ENCODE data around the gene APBB2. TPM values are rescaled to one million over a fixed set of nuclear protein-coding genes. Genes with fewer than 3 reads are reported as not detected.

Gene APBB2
- total and polyA plus RNA-seq, 4 donors = 22.7 to 101 (median 64.4) TPM

- no peaks in the 10 kb centered on the region for H3K36me3 ChIP-seq (ENCODE audit: control insufficient read depth in 1 of 2, insufficient read depth in 2 of 2, low read length in 1 of 2)
- H3K27ac ChIP-seq (ENCODE audit: low read depth in 1 of 2, low read length in 2 of 2) = no peak overlapping the region
- H3K4me1 ChIP-seq (ENCODE audit: control insufficient read depth in 1 of 2, insufficient read depth in 2 of 2, low read length in 2 of 2) = no peaks in the 10 kb centered on the region
- no peak for DNase-seq
- intact Hi-C loops (cut with DNase I) = loop anchor here (5.0 to 10.0 kb wide), 2 partner anchors 311 to 464 kb away; no protein-coding TSS in a partner anchor
- 98% methylated on average over 3 of the region's 3 CpGs for WGBS, 2 donors
- H3K27me3 ChIP-seq (ENCODE audit: control insufficient read depth in 1 of 2, insufficient read depth in 2 of 2, low read length in 1 of 2) = no peaks in the 10 kb centered on the region
- no peaks in the 10 kb centered on the region for H3K9me3 ChIP-seq (ENCODE audit: control insufficient read depth, low read length)
- no peak overlapping the region for H3K4me3 ChIP-seq (ENCODE audit: low read length in 2 of 2)
- no peak for ATAC-seq (ENCODE audit: low FRiP score)
Measured at GRCh38 chr4:41218703-41219102, 4.4 kb upstream of the APBB2 start.

GRCh38 chr4:41217374-41217773, 3.0 kb upstream of the APBB2 start:
- no peaks in the 10 kb centered on the region for H3K36me3 ChIP-seq (ENCODE audit: control insufficient read depth in 1 of 2, insufficient read depth in 2 of 2, low read length in 1 of 2)
- H3K4me3 ChIP-seq (ENCODE audit: low read length in 2 of 2) = no peak overlapping the region
- DNase-seq (no peak), ATAC-seq (ENCODE audit: low FRiP score) (no peak)
- intact Hi-C loops (cut with DNase I) = loop anchor here (5.0 to 10.0 kb wide), 2 partner anchors 310 to 463 kb away; no protein-coding TSS in a partner anchor
- H3K27ac ChIP-seq (ENCODE audit: low read depth in 1 of 2, low read length in 2 of 2) = no peak overlapping the region
- no peaks in the 10 kb centered on the region for H3K4me1 ChIP-seq (ENCODE audit: control insufficient read depth in 1 of 2, insufficient read depth in 2 of 2, low read length in 2 of 2)
- H3K9me3 ChIP-seq (ENCODE audit: control insufficient read depth, low read length) = no peaks in the 10 kb centered on the region
- no peaks in the 10 kb centered on the region for H3K27me3 ChIP-seq (ENCODE audit: control insufficient read depth in 1 of 2, insufficient read depth in 2 of 2, low read length in 1 of 2)
- 21 to 53% methylated on average over 2 of the region's 2 CpGs for WGBS, 2 donors

- no peaks in the 10 kb centered on the region for H3K4me1 ChIP-seq (ENCODE audit: control insufficient read depth in 1 of 2, insufficient read depth in 2 of 2, low read length in 2 of 2)
- H3K27ac ChIP-seq (ENCODE audit: low read depth in 1 of 2, low read length in 2 of 2) = peak overlapping the region in 1 of 2 donors; percentile 71
- H3K9me3 ChIP-seq (ENCODE audit: control insufficient read depth, low read length) = no peaks in the 10 kb centered on the region
- no peaks in the 10 kb centered on the region for H3K36me3 ChIP-seq (ENCODE audit: control insufficient read depth in 1 of 2, insufficient read depth in 2 of 2, low read length in 1 of 2)
- no peak for ATAC-seq (ENCODE audit: low FRiP score)
- no peaks in the 10 kb centered on the region for H3K27me3 ChIP-seq (ENCODE audit: control insufficient read depth in 1 of 2, insufficient read depth in 2 of 2, low read length in 1 of 2)
- WGBS, 2 donors = 0 to 2% methylated on average over 2 of the region's 2 CpGs
- intact Hi-C loops (cut with DNase I) = loop anchor here (5.0 to 10.0 kb wide), 2 partner anchors 310 to 462 kb away; no protein-coding TSS in a partner anchor
- no peak for DNase-seq
- no peak overlapping the region for H3K4me3 ChIP-seq (ENCODE audit: low read length in 2 of 2)
Measured at GRCh38 chr4:41217020-41217333, 2.6 kb upstream of the APBB2 start.

GRCh38 chr4:41216294-41217019, 2.1 kb upstream of the APBB2 start:
- Histone ChIP-seq H3K9me3 (ENCODE audit: control insufficient read depth, low read length) (no peaks in the 10 kb centered on the region), H3K27me3 (ENCODE audit: control insufficient read depth in 1 of 2, insufficient read depth in 2 of 2, low read length in 1 of 2) (no peaks in the 10 kb centered on the region), H3K4me1 (ENCODE audit: control insufficient read depth in 1 of 2, insufficient read depth in 2 of 2, low read length in 2 of 2) (no peaks in the 10 kb centered on the region), H3K36me3 (ENCODE audit: control insufficient read depth in 1 of 2, insufficient read depth in 2 of 2, low read length in 1 of 2) (no peaks in the 10 kb centered on the region), H3K27ac (ENCODE audit: low read depth in 1 of 2, low read length in 2 of 2) (peak overlapping the region; percentile 71 to 76), H3K4me3 (ENCODE audit: low read length in 2 of 2) (peak overlapping the region; percentile 29 to 40)
- WGBS, 2 donors = 1% methylated on average over 37 to 59 of the region's 59 CpGs
- ATAC-seq (ENCODE audit: low FRiP score) (peak; percentile 42), DNase-seq (peak; percentile 76 to 88)
- intact Hi-C loops (cut with DNase I) = loop anchor here (5.0 to 10.0 kb wide), 2 partner anchors 309 to 462 kb away; no protein-coding TSS in a partner anchor

GRCh38 chr4:41215969-41216293, 1.6 kb upstream of the APBB2 start:
- no peaks in the 10 kb centered on the region for H3K4me1 ChIP-seq (ENCODE audit: control insufficient read depth in 1 of 2, insufficient read depth in 2 of 2, low read length in 2 of 2)
- WGBS, 2 donors = 21 to 22% methylated on average over 8 of the region's 8 CpGs
- no peak for DNase-seq

GRCh38 chr4:41215155-41215554, 813 bp upstream of the APBB2 start:
- H3K27me3 ChIP-seq (ENCODE audit: control insufficient read depth in 1 of 2, insufficient read depth in 2 of 2, low read length in 1 of 2) = no peaks in the 10 kb centered on the region
- no peak overlapping the region for H3K4me3 ChIP-seq (ENCODE audit: low read length in 2 of 2)
- H3K27ac ChIP-seq (ENCODE audit: low read depth in 1 of 2, low read length in 2 of 2) = no peak overlapping the region
- no peak for ATAC-seq (ENCODE audit: low FRiP score)
- no peaks in the 10 kb centered on the region for H3K36me3 ChIP-seq (ENCODE audit: control insufficient read depth in 1 of 2, insufficient read depth in 2 of 2, low read length in 1 of 2)
- no peaks in the 10 kb centered on the region for H3K9me3 ChIP-seq (ENCODE audit: control insufficient read depth, low read length)
- intact Hi-C loops (cut with DNase I) = loop anchor here (2.0 to 10.0 kb wide), 6 partner anchors 236 to 460 kb away; no protein-coding TSS in a partner anchor
- WGBS, 2 donors = 49 to 51% methylated on average over 9 of the region's 9 CpGs
- DNase-seq = no peak
- H3K4me1 ChIP-seq (ENCODE audit: control insufficient read depth in 1 of 2, insufficient read depth in 2 of 2, low read length in 2 of 2) = no peaks in the 10 kb centered on the region

More at GRCh38 chr4:41215969-41216293, 1.6 kb upstream of the APBB2 start:
- ATAC-seq (ENCODE audit: low FRiP score) = no peak
- Histone ChIP-seq H3K36me3 (ENCODE audit: control insufficient read depth in 1 of 2, insufficient read depth in 2 of 2, low read length in 1 of 2) (no peaks in the 10 kb centered on the region), H3K27ac (ENCODE audit: low read depth in 1 of 2, low read length in 2 of 2) (peak overlapping the region; percentile 44 to 76), H3K4me3 (ENCODE audit: low read length in 2 of 2) (peak overlapping the region in 1 of 2 donors; percentile 40), H3K27me3 (ENCODE audit: control insufficient read depth in 1 of 2, insufficient read depth in 2 of 2, low read length in 1 of 2) (no peaks in the 10 kb centered on the region), H3K9me3 (ENCODE audit: control insufficient read depth, low read length) (no peaks in the 10 kb centered on the region)
- intact Hi-C loops (cut with DNase I) = loop anchor here (2.0 to 10.0 kb wide), 6 partner anchors 237 to 461 kb away; no protein-coding TSS in a partner anchor

- Histone ChIP-seq H3K4me1 (ENCODE audit: control insufficient read depth in 1 of 2, insufficient read depth in 2 of 2, low read length in 2 of 2) (no peaks in the 10 kb centered on the region), H3K36me3 (ENCODE audit: control insufficient read depth in 1 of 2, insufficient read depth in 2 of 2, low read length in 1 of 2) (no peaks in the 10 kb centered on the region), H3K4me3 (ENCODE audit: low read length in 2 of 2) (no peak overlapping the region), H3K27me3 (ENCODE audit: control insufficient read depth in 1 of 2, insufficient read depth in 2 of 2, low read length in 1 of 2) (no peaks in the 10 kb centered on the region), H3K27ac (ENCODE audit: low read depth in 1 of 2, low read length in 2 of 2) (peak overlapping the region in 1 of 2 donors; percentile 1), H3K9me3 (ENCODE audit: control insufficient read depth, low read length) (no peaks in the 10 kb centered on the region)
- 31 to 37% methylated on average over 5 to 8 of the region's 8 CpGs for WGBS, 2 donors
- intact Hi-C loops (cut with DNase I) = loop anchor here (2.0 to 10.0 kb wide), 8 partner anchors 37 to 460 kb away; no protein-coding TSS in a partner anchor
- DNase-seq (no peak), ATAC-seq (ENCODE audit: low FRiP score) (no peak)
Measured at GRCh38 chr4:41214825-41215146, 444 bp upstream of the APBB2 start.

- Histone ChIP-seq H3K27me3 (ENCODE audit: control insufficient read depth in 1 of 2, insufficient read depth in 2 of 2, low read length in 1 of 2) (no peaks in the 10 kb centered on the region), H3K4me3 (ENCODE audit: low read length in 2 of 2) (peak overlapping the region; percentile 71 to 92), H3K9me3 (ENCODE audit: control insufficient read depth, low read length) (no peaks in the 10 kb centered on the region), H3K27ac (ENCODE audit: low read depth in 1 of 2, low read length in 2 of 2) (peak overlapping the region; percentile 51 to 73), H3K36me3 (ENCODE audit: control insufficient read depth in 1 of 2, insufficient read depth in 2 of 2, low read length in 1 of 2) (no peaks in the 10 kb centered on the region), H3K4me1 (ENCODE audit: control insufficient read depth in 1 of 2, insufficient read depth in 2 of 2, low read length in 2 of 2) (peaks cover 0 to 3% of the 10 kb centered on the region in 2 donors)
- 0% methylated on average over 29 to 35 of the region's 35 CpGs for WGBS, 2 donors
- intact Hi-C loops (cut with DNase I) = loop anchor here (2.0 to 10.0 kb wide), 7 partner anchors 36 to 459 kb away; no protein-coding TSS in a partner anchor
- DNase-seq (peak; percentile 58 to 82), ATAC-seq (ENCODE audit: low FRiP score) (peak; percentile 24)
Measured at GRCh38 chr4:41213625-41214135, 662 bp downstream of the APBB2 start.
